GM19025 (cell line): ENCODE results near the gene LSP1.

Experiments used
- ATAC-seq: cut with Tn5 transposase; IDR thresholded peaks from one replicate; pipeline ENCODE4 v1.9.1; 2021; ENCODE audit warnings: mild to moderate bottlenecking, low read depth, moderate library complexity; ENCODE audit not compliant: unreplicated experiment

The LSP1 gene

DNA sequence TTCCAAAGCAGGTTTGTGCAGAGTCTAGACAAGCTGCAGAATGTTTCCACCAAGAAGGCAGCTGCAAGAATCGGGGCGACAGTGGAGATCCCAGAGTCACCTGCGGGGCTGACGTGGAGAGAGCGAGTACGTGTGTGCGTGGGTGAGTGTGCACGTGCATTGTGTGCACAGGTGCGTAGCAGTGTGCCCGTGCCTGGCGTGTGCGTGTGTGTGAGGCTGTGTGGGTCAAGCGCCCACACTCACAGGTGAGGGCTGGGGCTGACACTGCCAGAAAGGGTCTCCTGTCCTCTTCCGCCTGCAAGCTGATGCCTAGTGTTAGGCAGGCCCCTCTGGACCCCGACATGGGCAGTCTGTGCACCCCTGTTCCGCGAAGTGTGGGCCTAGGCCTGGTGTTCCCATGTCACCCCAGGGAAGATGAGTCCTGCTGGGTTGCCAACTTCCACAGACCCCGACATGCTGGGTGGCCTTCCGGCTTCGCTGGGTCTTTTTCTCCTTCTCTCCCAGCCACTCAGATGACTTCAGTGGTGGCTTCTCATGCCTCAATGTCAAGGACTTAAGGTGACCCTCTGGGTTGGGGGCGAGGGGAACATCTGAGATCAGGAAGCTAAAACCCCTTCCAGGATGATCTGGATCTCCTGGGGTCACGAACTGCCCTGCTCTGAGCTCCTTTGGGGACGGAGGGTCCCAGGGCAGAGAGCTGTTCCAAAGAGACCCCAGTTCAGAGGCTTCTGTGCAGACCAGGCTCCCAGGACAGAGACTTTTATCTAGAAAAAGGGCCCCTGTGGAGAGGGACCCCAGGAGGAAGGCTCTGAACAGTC, 28.5 kb upstream of the LSP1 start:
- no peak for ATAC-seq

DNA sequence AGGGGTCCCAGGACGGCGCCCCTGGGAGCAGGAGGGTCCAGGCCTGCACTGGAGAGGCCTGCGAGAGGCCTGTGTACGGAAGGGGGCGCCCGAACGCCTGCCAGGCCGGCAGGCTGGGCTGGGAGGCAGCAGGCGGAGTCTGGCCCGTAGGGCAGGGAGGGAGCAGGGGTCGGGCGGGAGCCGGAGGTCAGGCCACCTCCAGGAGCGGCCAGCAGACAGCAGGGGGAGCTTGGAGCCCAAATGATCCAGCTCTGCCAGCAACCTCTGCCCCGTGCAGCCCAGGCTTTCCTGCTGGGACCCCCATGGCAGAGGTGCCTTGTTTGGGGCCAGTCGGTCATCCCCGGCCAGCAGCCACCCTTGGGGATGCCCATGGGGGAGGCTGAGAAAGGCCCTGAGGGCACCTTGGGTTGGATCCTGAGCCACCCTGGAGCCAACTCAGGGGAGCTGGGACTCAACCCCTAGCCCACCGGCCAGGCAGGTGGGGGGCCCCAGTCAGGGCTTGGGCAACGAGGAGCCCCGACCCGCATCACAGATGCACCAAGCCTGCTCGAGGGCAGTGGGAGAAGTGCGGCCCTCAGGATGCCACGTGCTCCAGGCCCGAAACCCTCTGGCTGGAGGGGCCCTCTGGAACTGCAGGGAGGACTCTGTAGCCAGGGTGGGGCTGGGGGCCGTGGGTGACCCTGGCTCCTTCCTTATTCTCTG, 27.7 kb upstream of the LSP1 start:
- no peak for ATAC-seq

DNA sequence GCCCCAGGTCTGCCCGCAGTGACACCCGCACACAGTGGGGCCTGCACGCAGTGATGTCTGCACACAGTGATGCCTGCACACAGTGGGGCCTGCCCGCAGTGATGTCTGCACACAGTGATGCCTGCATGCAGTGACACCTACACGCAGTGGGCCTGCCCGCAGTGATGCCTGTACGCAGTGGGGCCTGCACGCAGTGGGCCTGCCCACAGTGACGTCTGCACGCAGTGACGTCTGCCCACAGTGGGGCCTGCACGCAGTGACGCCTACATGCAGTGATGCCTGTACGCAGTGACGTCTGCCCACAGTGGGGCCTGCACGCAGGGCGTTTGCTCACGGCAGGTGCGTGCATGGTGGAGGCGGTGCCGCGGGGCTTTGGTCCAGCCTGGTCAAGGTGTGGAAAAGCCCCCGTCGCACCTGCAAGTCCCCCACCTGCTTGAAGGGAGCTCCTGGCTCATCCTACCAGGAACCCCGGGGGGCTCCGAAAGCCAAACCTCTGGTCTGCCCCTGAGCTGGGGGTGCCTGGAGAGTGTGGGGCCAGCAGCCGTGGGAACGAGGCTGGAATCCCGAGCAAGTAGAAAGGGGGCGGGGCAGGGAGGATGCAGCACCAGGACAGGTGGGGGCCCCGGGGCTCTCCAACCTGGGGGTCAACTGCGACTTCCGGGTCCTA, 27.0 kb upstream of the LSP1 start:
- ATAC-seq = no peak

DNA sequence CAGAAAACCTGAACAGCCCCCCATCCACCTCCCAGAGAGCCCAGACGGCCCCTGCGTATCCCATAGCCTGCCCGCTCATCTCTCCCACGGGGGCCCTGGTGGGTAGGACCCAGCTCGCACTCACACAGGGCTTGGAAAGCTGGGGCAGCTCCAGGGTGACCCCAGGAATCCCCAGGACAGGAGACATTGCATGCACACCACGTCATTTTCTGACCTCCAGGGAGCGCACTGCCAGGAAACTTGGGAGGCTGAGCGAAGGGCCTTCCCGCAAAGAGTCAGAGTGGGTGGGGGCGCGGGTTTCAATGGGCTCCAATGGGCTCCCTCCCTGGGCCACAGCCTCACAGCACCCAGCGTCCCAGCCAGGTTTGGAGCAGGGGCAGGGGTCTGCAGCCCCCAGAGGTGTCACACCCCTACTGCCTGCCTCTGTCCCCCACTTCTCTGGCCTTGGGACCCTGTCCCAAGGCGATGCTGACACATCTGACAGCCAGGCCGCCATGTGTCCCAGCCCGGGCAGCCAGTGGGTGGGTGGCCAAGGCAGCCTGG, 26.3 kb upstream of the LSP1 start:
- no peak for ATAC-seq

DNA sequence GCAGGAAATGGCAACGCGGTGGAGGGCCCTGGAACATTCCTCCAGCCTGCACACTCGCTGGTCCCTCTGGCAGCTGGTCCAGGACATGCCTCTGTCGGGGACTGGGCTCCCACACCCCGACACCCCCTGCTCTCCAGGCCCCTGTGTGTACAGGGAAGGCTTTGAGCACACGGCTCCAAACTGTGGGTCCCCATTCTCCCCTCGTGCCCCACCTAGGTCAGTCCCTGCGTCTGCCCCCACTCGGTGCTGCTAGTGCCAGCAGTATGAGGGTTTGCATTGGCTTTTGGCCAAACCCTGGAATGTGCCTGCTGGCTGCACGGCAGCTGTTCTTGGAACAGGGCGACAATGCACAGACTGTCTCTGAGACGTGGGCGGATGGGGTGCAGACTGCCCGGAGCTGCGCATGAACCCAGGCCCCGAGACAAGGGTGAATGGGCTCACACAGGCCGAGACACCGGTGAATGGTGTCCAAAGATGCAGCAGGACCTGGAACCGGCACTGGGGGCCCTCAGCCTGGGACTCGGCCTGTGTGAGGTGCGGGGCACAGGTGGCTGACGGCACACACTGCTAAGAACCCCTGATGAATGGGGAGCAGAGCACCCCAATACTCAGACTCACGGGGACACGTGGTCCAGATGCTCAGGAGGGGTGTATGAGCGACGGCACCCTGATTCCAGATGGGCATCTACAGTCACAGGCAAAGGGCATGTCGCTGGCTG, 25.6 kb upstream of the LSP1 start:
- ATAC-seq = no peak

DNA sequence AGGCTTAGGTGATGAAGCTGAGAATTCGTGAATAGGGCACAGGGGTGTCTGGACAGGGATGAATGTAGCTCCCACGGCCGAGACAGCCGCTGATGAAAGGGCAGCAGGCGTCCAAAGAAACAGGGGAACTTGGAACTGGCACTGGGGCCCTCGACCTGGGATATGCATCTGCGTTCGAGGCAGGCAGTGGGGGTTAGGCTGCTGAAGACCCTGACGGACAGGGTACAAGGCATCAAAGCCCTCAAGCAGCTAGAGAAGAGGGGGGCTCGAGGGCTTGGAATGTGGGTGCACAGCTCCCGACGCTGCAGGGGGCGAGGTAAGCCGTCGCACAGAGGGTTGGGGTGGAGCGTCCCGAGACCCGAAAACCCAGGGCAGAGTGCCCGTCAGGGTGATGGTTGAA, 25.0 kb upstream of the LSP1 start:
- no peak for ATAC-seq

DNA sequence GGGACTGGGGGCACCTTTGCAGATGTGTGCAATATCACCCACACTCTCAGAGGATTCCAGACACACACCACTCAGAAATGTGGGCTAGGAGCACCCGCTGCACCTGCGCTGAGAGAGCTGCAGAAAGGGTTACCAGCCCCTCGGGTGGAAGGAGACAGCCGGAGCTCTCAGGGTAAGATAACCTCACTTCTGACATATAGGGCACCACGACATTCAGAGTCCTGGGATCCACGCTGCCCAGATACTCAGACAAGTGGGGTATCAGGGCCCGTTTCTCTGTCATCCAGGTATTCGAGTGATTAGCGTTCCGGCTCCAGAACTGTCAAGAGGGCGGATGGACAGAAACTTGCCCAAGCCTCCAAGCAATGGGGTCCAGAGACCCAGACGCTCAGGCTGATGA, 24.3 kb upstream of the LSP1 start:
- ATAC-seq = no peak

DNA sequence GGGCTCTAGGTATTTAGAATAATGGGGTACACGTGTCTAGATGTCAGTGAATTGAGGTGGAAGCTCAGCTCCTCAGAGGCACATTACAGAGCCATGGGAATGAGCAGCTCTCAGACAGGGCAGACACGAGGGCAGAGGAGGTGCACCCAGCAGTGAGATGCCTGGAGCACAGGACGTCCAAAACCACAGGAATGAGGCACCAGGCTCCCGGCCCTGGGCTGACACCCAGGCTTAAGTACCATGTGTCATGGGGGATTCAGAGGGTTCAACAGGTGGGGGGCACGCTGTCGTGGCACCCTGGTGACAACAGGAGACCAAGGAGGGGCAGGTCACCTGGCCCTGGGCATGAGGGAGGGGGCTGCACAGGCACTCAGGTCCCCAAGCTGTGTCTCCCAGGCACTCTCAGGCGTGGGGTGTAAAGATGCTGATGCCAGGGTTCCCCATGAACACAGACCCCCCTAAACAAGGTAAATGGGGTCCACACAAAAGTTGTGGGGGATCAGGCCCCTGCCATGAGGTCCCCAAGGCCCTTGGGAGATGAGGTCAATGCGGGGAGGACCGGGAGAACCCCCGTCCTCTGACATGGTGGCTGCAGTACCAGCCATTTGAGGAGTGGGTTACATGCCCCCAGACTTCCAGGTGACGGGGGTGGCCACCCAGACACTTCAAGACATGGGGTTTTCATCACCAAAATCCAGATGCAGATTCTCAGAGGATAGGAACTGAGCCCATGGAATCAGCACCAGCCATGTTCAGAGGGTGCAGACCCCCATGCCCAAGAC, 23.7 kb upstream of the LSP1 start:
- ATAC-seq = no peak

DNA sequence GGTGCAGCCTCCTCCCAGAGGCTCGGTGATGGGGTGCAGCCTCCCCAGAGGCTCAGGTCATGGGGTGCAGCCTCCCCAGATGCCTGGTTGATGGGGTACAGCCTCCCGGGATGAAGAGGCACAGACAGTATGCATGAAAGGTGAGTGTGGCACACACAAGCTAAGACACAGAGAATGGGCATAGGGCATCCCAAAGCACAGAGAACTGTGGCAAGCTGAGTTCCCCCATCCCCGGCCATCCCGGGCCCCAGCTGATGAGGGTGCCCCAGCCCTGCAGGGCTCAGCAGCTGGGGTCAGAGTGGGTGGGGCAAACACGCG, 22.9 kb upstream of the LSP1 start:
- ATAC-seq = no peak

DNA sequence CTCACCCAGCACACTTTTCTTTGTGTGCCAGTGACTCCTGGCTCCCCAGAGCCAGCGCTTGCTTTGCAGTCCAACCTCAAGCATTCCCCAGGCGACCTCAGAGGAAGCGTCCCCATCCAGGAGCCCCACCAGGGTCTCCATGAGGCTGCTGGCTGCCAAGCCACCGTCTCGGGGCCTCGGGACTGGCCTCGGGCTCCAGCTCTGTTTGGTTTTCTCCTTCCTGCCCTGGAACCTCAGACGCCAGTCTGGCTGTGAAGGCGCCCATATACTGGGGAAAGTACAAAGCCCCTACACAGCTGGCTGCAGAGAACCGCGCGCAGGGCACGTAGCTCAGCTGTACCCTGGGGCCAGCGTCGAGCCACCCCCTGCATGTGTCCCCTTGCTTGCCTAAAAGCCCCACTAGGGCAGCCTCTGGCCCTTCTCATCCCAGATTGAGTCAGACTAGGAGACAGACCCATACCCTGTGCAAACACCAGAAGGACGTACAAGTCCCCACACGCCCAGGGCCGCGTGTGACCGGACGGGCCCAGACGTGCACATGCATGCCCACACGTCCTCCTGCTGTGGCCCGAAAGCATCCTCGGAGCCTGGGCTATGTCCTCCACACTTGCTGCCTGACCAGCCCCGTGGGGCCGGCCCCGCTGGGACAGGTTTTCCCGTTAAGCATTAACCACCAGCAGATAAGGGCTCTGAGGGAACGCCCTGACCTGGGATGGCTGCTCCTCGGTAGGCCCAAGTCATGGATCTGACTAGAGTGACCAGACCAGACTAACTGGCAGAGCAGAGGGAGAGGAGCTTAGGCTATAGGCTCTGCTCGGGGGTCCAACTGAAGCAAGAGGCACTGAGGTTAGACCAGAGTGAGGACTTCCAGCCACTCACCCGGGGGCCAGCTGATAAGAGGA, 22.3 kb upstream of the LSP1 start:
- ATAC-seq = no peak

DNA sequence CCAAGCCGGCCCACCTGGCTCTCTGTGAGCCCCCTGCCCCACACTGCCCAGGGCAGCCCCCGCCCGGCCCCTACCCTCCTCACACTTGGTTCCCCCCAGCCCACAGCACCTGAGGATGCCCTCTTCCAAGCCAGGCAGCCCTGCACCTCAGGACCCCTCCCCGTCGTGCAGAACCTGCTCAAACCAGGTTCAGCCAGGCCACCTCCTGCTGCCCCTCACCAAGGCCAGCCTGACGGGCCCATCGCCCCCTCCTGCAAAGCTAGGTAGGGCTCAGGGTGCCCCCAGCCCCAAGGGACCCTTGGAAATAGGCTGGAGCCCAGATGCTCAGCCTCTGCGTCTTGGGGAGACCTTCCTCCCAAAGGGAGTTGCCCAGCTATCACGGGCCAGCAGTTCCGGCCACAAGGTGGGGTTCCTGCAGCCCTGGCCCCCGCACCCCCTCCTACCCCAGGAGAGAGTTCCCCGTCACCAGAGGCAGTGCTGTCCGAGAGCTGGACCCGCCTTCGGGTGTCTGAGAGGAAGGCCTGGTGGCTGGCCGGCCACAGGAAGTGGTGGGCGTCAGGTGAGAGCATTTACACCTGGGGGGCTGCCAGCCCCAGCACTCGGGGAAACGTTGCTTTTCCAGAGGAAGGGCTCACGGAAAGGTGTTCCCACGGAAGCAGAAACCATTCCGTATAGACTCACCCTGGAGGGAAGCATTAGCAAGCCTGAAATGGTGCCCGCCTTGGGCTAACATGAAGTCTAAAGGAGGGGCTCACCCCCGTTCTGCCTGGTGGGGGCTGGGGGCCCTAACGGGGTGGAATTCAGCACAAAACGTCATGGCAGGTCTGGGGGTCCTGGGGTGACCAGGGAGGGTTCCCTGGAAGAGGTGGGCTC, 21.3 kb upstream of the LSP1 start:
- ATAC-seq = no peak

DNA sequence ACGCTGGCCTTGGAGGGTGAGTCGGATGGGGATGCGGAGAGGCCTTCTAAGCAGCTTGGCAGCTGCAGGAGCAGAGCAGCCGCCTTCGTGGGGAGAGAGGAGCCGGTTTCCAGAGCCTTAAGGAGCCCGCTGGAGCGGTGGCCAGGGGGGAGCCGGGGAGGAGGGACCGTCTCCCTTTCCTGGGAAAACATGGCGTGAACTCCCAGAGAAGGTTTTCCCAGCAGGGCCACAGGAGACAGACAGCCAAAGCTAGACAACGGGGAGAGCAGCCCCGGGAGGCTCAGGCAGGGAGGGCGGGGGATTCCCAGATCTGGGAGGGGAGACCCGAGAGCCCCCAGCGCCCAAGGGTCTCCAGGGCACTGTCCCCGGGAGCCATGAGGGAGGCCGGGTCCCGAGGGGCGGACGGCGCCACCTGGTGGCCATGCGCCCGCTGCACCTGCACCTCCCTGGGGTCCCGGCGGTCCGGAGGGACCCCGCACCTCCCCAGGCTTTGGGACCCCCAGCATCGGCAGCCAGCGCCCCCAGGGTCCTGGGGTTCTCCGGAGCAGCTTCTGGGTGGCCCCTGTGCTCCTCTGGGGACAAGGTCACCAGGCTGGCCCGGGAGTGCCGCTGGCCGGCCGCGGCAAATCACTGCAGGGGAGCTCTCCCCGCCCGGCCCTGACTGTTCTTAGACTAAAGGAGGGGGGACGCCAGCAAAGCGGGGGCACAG, 20.5 kb upstream of the LSP1 start:
- ATAC-seq = no peak

DNA sequence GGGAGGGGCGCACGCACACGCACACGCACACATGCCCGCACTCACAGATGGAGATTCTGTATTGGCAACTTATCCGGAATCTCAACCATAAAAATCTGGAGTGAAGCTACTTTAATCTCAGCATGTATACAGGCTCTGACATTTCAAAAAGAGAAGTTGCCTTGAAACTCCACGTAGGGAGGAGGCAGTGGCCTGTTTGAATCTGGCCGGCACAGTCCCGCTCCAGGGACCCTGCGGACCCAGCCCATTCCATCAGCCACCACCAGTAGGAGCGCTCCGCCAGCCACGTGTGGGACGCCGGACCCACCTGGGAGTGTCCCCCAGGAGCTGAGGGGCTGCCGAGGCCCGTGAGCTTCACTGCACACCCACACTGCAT, 20.0 kb upstream of the LSP1 start:
- ATAC-seq = no peak

DNA sequence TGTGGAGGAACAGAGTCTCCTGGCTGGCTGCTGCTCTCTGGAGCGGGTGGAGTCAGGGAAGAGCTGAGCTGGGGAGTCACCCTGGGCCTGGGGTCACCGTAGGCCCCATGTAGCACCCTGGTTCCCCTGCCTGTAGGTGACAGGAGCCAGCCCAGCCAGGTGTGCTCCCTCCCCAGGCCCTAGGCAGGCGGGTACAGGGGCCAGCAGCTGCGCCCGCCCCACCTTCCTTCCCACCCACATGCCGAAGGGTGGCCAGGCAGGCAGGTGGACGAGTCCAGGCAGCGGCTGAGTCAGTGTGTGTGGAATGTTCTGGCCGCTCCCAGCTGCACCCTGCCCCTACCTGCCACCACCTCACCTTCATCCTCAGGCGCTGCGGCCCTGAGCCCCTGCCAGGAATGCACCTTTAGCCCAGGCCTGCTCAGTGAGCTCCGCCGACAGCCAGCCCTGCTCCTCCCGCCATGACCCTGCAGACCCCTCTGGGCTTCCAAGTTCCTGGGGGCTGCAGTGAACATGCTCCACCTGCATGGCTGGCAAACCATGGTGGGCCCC, 18.7 kb upstream of the LSP1 start:
- no peak for ATAC-seq

DNA sequence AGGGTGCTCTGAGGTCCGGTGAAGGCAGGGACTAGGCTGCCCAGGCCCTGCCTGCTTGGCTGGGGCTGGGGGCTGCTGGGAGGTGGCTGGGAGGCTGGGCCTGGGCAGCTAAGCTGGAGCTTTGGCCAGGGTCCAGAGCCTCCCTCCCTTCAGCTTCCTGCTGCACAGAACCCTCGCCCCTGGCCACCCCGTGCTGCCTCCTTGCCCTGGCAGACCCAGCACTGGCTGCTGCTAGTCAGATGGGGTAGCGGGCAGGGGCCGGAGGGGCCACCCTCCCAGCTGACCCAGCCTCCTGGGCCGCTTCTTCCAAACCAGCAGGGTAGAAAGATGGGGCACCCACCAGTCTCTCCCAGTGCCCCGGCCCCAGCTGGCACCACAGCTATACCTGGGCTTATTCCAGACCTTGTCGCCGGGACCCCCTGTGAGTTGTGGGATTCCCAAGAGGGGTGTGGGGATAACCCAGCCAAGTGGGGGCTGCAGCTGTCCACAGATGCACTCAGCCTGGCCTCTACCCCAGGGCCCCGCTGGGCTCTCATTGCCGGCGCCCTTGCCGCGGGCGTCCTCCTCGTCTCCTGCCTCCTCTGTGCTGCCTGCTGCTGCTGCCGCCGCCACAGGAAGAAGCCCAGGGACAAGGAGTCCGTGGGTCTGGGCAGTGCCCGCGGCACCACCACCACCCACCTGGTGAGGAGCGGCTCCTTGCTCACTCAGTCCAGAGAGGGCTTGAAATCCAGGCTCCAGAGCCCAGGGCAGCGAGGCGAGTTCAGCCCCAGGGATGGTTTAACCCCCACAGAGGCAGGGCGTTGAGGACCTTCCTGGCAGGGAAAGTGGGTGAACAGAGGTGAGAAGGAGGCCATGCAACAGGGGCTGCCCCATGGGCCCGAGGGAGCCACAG, 17.9 kb upstream of the LSP1 start, which contains the start of gene SYT8:
Gene SYT8 (plus strand): TSS at position 212 of the 892 bp plus-strand sequence. CDS start 116 bp downstream, at position 328.
- ATAC-seq = no peak

DNA sequence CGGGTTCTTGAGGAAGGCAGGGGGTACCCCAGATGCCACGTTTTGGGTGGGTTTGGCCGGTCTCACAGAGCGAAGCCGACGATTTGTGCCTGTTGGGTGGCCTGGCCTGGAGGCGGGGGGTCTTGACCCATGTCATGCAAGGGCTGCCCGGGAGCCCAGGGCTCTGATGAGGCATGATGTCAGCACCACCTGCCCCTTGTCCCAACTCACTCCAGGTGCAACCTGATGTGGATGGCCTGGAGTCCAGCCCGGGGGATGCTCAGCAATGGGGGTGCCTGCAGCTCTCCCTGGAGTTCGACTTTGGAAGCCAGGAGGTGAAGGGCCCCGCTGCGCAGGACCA, 17.2 kb upstream of the LSP1 start:
- no peak for ATAC-seq
